T-cell (primary cell): ENCODE results near the gene STK25. TPM values are rescaled to one million over a fixed set of nuclear protein-coding genes. Genes with fewer than 3 reads are reported as not detected.
"Not testable (repeated sequence)": the region's sequence is repeated elsewhere in the genome, so short reads cannot be mapped to it uniquely, and the experiment has no call there.

ENCODE experiments used
- ATAC-seq, 4 experiments: fragments of 200-7000 bp in 3 of 4; fragments of 150-1000 bp in 1 of 4; cut with Tn5 transposase; replicated peaks in 1 of 4; 1 replicate in 3 of 4; 2 replicates in 1 of 4; pipeline ENCODE4 v1.10.0; 2021; ENCODE audit warnings: moderate library complexity in 3 of 4, mild to moderate bottlenecking in 2 of 4, moderate number of reproducible peaks in 1 of 4
- CTCF ChIA-PET, 2 donors: fragments of 300-600 bp; sonication (Branson Sonifier 250); formaldehyde crosslinking; loops; one replicate each; lab custom pipeline; 2022; ENCODE audit warnings: antibody characterized with exemption in 2 of 2; lab: Charles Lee
- POLR2A ChIA-PET, 2 donors: fragments of 300-600 bp; sonication (Branson Sonifier 250); formaldehyde crosslinking; loops; one replicate each; lab custom pipeline; 2022; ENCODE audit warnings: antibody characterized with exemption in 2 of 2; lab: Charles Lee
- DNase-seq, 35 experiments: peaks; one replicate each; pipeline versions ENCODE4 v3.0.0 to v3.0.0-alpha.2; 2013 to 2023
- H3K27ac ChIP-seq: one replicate; pipeline ENCODE4 v1.5.1; 2013; ENCODE audit warnings: low read length
- H3K27me3 ChIP-seq, 2 experiments: replicated peaks in 1 of 2; 1 replicate in 1 of 2; 2 replicates in 1 of 2; pipeline versions ENCODE4 v1.6.1 to v1.7.0; 2013; ENCODE audit warnings: low read length in 1 of 2, mixed read lengths in 1 of 2; ENCODE audit not compliant: control insufficient read depth in 2 of 2, insufficient read depth in 2 of 2; ENCODE audit errors: extremely low read depth in 1 of 2
- H3K36me3 ChIP-seq, 2 donors: 1 replicate in 1 of 2; 2 replicates in 1 of 2; pipeline versions ENCODE4 v1.6.1 to v1.7.0; 2013; ENCODE audit warnings: low read length in 1 of 2; ENCODE audit not compliant: control insufficient read depth in 2 of 2, insufficient read depth in 1 of 2; ENCODE audit errors: extremely low read depth in 1 of 2
- H3K4me1 ChIP-seq, 2 experiments: 1 replicate in 1 of 2; 2 replicates in 1 of 2; pipeline versions ENCODE4 v1.6.1 to v1.7.0; 2013; ENCODE audit warnings: low read length in 2 of 2, mixed read lengths in 1 of 2; ENCODE audit not compliant: insufficient read depth in 2 of 2, control insufficient read depth in 1 of 2; ENCODE audit errors: extremely low read depth in 1 of 2
- H3K4me3 ChIP-seq, 2 donors: 1 replicate in 1 of 2; 2 replicates in 1 of 2; pipeline versions ENCODE4 v1.5.1 to v1.7.0; 2013; ENCODE audit warnings: mild to moderate bottlenecking in 2 of 2, low read length in 1 of 2, moderate library complexity in 1 of 2; ENCODE audit not compliant: control insufficient read depth in 1 of 2; ENCODE audit errors: extremely low read depth in 1 of 2
- H3K9me3 ChIP-seq: 2 replicates; pipeline ENCODE4 v1.7.0; 2013
- H3K27ac Mint-ChIP-seq, 2 donors: one replicate each; pipeline ENCODE4 v1.8.0; 2020 to 2021; ENCODE audit warnings: mild to moderate bottlenecking in 2 of 2, mixed read lengths in 2 of 2
- H3K27me3 Mint-ChIP-seq, 2 donors: one replicate each; pipeline ENCODE4 v1.8.0; 2021 to 2022; ENCODE audit warnings: mixed read lengths in 2 of 2
- H3K36me3 Mint-ChIP-seq: one replicate; pipeline ENCODE4 v1.8.0; 2021; ENCODE audit warnings: mixed read lengths
- H3K4me1 Mint-ChIP-seq, 3 donors: one replicate each; pipeline ENCODE4 v1.8.0; 2020 to 2022; ENCODE audit warnings: mixed read lengths in 3 of 3, mild to moderate bottlenecking in 1 of 3
- H3K4me3 Mint-ChIP-seq, 3 donors: one replicate each; pipeline ENCODE4 v1.8.0; 2020 to 2022; ENCODE audit warnings: mild to moderate bottlenecking in 3 of 3, mixed read lengths in 3 of 3, moderate library complexity in 3 of 3
- H3K9me3 Mint-ChIP-seq, 3 donors: one replicate each; pipeline ENCODE4 v1.8.0; 2020 to 2022; ENCODE audit warnings: mixed read lengths in 3 of 3
- WGBS: methylation state at CpG from one replicate; pipeline ENCODE4 v1.1.5; 2013; ENCODE audit warnings: missing lambda C conversion rate; ENCODE audit not compliant: insufficient coverage; 5-methylcytosine and 5-hydroxymethylcytosine counted together
- total RNA-seq, 35 experiments: library from RNA in 6 of 35; stranded (reverse) in 6 of 35; fragments of 120-200 nt in 1 of 35; gene quantifications; one replicate each; pipeline versions ENCODE4 v1.2.1 to v1.2.4 and lab custom pipeline; 2013 to 2026

Gene STK25
- total RNA-seq, 5 donors from 2014 or later (not counting 1 experiment from before 2014, with no cell fraction given), result 113 to 199 (median 193) TPM

DNA sequence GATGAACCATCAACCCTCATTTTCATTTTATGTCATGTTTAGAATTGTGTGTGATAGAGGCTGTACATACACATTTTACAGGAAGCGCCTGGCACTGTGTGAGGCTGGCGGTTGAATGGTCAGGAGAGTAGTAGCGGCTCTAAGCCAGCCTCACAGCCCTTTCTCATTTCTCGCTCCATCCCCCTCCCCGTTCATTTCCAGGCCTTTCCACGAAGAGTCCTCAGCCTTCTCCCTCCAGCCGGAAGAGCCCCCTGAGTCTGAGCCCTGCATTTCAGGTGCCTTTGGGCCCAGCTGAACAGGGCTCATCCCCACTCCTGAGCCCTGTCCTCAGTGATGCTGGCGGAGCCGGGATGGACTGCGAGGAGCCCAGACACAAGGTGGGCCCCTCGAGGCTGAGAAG, 51.8 kb downstream of the STK25 start:
- DNase-seq (no peak), ATAC-seq (no peak)
- no peaks in the 10 kb centered on the region for H3K4me1 ChIP-seq
- no peaks in the 10 kb centered on the region for H3K36me3 ChIP-seq
- no peak overlapping the region for H3K27ac ChIP-seq
- Mint-ChIP-seq H3K9me3 (no peaks in the 10 kb centered on the region), H3K4me3 (no peak overlapping the region), H3K27me3 (peaks cover 16 to 29% of the 10 kb centered on the region in 2 donors), H3K4me1 (no peaks in the 10 kb centered on the region), H3K36me3 (no peaks in the 10 kb centered on the region), H3K27ac (no peak overlapping the region)
- ChIA-PET POLR2A (no interaction called here), CTCF (no interaction called here)
- H3K9me3 ChIP-seq, result no peaks in the 10 kb centered on the region
- H3K4me3 ChIP-seq, result no peak overlapping the region
- 84% methylated on average over 8 of the region's 11 CpGs for WGBS
- H3K27me3 ChIP-seq, result peaks cover 7 to 27% of the 10 kb centered on the region in 2 experiments

DNA sequence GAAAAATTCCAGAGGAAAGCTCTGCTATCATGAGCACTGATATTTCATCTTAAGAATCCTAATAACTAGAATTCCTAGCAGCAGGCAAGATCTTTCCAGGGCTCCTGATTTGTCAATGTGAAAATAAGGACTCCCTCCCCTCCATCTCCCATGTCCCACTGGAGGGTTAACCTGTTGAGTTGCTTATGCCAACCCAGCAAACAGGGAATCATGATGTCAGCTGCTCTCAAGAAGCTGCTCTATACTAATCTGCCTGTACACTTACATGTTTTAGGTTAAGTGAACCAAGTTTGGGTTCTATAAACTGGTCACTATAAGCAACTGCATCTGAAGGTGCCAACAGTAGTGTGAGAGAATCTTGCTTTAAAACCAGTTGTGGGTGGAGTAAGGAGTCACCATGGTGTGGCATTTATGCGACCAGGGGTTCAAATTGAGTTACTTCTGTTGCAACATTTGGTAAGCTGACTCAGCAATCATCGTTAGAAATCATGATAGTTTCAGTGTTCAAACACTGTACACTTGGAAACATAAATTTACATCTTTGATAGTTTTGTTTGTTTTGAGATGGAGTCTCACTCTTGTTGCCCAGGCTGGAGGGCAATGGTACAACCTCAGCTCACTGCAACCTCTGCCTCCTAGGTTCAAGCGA, 53.4 kb downstream of the STK25 start:
- Histone ChIP-seq H3K27me3 (peaks cover 7 to 36% of the 10 kb centered on the region in 2 experiments), H3K36me3 (no peaks in the 10 kb centered on the region), H3K9me3 (no peaks in the 10 kb centered on the region), H3K4me3 (no peak overlapping the region), H3K4me1 (no peaks in the 10 kb centered on the region), H3K27ac (no peak overlapping the region)
- H3K9me3 Mint-ChIP-seq, result no peaks in the 10 kb centered on the region
- H3K4me3 Mint-ChIP-seq, result no peak overlapping the region
- H3K4me1 Mint-ChIP-seq, result no peaks in the 10 kb centered on the region
- POLR2A ChIA-PET, result no interaction called here
- H3K36me3 Mint-ChIP-seq, result peaks cover 2% of the 10 kb centered on the region
- CTCF ChIA-PET, result no interaction called here
- H3K27me3 Mint-ChIP-seq, result peaks cover 17 to 29% of the 10 kb centered on the region in 2 donors
- no peak for ATAC-seq
- no peak overlapping the region for H3K27ac Mint-ChIP-seq
- DNase-seq, result no peak
- 80% methylated on average over 1 of the region's 3 CpGs for WGBS

DNA sequence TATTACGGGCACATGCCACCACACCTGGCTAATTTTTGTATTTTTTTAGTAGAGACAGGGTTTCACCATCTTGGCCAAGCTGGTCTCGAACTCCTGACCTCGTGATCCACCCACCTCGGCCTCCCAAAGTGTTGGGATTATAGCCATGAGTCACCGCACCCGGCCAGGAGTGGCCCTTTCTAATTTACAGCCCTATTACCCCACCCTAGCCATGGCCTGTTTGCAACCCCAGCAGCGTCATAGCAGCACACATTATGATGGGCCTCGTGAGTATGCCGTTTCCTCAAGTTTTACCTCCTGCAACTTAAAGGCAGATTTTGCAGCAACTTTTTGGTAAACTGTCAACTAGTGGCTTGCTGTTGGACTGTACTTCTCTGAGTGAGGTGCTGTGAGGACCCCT, 54.5 kb downstream of the STK25 start:
- DNase-seq, POLR2A ChIA-PET, H3K9me3 Mint-ChIP-seq, H3K4me1 ChIP-seq, H3K4me3 ChIP-seq, H3K9me3 ChIP-seq, H3K36me3 ChIP-seq, H3K4me1 Mint-ChIP-seq, H3K36me3 Mint-ChIP-seq, H3K27ac ChIP-seq, CTCF ChIA-PET, H3K27ac Mint-ChIP-seq, ATAC-seq, H3K4me3 Mint-ChIP-seq: not testable (repeated sequence)
- 85% methylated on average over 8 of the region's 9 CpGs for WGBS
- peaks cover 25 to 31% of the 10 kb centered on the region in 2 donors for H3K27me3 Mint-ChIP-seq
- peaks cover 9 to 44% of the 10 kb centered on the region in 2 experiments for H3K27me3 ChIP-seq

DNA sequence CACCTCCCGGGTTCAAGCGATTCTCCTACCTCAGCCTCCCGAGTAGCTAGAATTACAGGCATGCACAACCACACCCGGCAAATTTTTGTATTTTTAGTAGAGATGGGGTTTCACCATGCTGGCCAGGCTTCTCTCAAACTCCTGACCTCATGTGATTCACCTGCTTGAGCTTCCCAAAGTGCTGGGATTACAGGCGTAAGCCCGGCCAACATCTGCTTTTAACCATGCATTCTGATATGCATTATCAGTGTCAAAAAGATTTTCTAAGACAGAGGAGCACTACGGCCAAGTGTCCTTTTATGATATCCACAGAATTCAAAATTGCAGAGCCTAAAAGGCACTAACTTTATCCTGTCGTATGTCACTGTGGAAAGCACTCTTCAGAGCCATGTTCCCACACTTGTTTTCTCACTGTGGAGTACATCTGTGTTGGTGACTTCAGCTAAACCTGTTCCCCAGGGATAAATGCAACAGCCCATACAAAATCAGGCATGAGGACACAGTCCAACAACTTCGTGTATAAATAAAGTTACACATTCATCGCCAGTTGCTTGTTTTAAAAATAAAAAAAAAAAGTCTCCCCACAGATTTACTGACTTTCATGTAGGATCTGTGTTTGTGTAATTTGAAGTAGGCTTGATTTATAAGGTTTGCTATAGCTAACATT, 56.4 kb downstream of the STK25 start:
- H3K27me3 Mint-ChIP-seq, result peaks cover 38 to 39% of the 10 kb centered on the region in 2 donors
- ATAC-seq, result no peak
- 95% methylated on average over 4 of the region's 10 CpGs for WGBS

DNA sequence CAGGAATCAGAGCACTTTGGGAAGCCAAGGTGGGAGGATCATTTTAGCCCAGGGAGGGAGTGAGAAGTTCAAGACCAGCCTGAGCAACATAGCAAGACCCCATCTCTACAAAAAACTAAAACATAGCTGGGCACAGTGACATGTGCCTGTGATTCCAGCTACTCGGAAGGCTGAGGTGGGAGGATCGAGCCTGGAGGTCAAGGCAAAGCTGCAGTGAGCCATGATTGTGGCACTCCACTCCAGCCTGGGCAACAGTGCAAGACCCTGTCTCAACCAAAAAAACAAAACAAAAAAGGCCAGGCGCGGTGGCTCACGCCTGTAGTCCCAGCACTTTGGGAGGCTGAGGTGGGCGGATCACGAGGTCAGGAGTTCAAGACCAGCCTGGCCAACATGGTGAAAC, 58.3 kb downstream of the STK25 start:
- peaks cover 17% of the 10 kb centered on the region for H3K36me3 Mint-ChIP-seq
- H3K27me3 ChIP-seq, result peaks cover 22 to 50% of the 10 kb centered on the region in 2 experiments
- no CpG with 5 or more reads among the region's 7 CpGs for WGBS
- H3K27ac ChIP-seq, H3K36me3 ChIP-seq, ATAC-seq, CTCF ChIA-PET, H3K27ac Mint-ChIP-seq, H3K4me3 Mint-ChIP-seq, DNase-seq, POLR2A ChIA-PET, H3K4me3 ChIP-seq, H3K9me3 ChIP-seq, H3K4me1 ChIP-seq, H3K4me1 Mint-ChIP-seq, H3K9me3 Mint-ChIP-seq: not testable (repeated sequence)
- H3K27me3 Mint-ChIP-seq, result peaks cover 38 to 49% of the 10 kb centered on the region in 2 donors

More for the DNA sequence above, 56.4 kb downstream of the STK25 start:
- Mint-ChIP-seq H3K36me3 (peaks cover 14% of the 10 kb centered on the region), H3K27ac (no peak overlapping the region), H3K4me1 (no peaks in the 10 kb centered on the region), H3K4me3 (no peak overlapping the region), H3K9me3 (no peaks in the 10 kb centered on the region)
- H3K4me3 ChIP-seq, result no peak overlapping the region
- ChIA-PET POLR2A (no interaction called here), CTCF (no interaction called here)
- H3K4me1 ChIP-seq, result no peaks in the 10 kb centered on the region
- peaks cover 18 to 45% of the 10 kb centered on the region in 2 experiments for H3K27me3 ChIP-seq
- no peak overlapping the region for H3K27ac ChIP-seq
- H3K9me3 ChIP-seq, result no peaks in the 10 kb centered on the region
- DNase-seq, result no peak
- H3K36me3 ChIP-seq, result no peaks in the 10 kb centered on the region

DNA sequence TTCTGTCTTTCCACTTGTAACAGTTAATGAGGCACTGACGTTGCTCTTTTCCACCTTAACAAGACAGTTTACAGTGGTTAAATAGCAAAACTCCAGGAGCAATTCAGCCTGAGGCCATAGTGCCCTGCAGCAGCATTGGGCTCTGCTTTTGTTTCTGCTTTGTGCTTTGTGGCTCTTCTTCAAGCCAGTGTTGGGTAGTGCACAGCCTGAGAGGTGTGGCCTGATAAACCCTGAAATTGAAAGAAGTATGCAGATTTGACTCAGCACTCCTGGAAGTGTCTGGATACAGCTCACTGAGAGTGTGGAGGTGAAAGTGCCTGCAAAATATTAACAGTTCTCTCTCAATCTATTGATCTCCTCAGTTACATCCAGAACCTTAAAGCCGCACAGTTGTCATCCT, 63.0 kb downstream of the STK25 start:
- no peak overlapping the region for H3K27ac Mint-ChIP-seq
- peaks cover 30% of the 10 kb centered on the region for H3K36me3 Mint-ChIP-seq
- H3K4me1 ChIP-seq, result peaks cover 13 to 29% of the 10 kb centered on the region in 2 experiments
- no peak overlapping the region for H3K4me3 ChIP-seq
- ChIA-PET POLR2A (no interaction called here), CTCF (no interaction called here)
- H3K27me3 ChIP-seq, result peaks cover 18 to 73% of the 10 kb centered on the region in 2 experiments
- H3K27ac ChIP-seq, result no peak overlapping the region
- no peak overlapping the region for H3K4me3 Mint-ChIP-seq
- H3K36me3 ChIP-seq, result peaks cover 0 to 6% of the 10 kb centered on the region in 2 donors
- H3K4me1 Mint-ChIP-seq, result peaks cover 16 to 26% (median 22%) of the 10 kb centered on the region in 3 donors
- DNase-seq (no peak), ATAC-seq (no peak)
- no peaks in the 10 kb centered on the region for H3K9me3 ChIP-seq
- peaks cover 37 to 73% of the 10 kb centered on the region in 2 donors for H3K27me3 Mint-ChIP-seq
- no peaks in the 10 kb centered on the region for H3K9me3 Mint-ChIP-seq
- WGBS, result 90% methylated on average over 2 of the region's 2 CpGs
